Middle frontal gyrus (tissue), 1 donor: ENCODE measurements around the gene HIPK2.
A peak's percentile ranks its signal among the peaks of the same experiment; 100 is the strongest.

ENCODE experiments used
- DNase-seq: peaks from one replicate; pipeline ENCODE4 v3.0.0-alpha.2; 2015; ENCODE audit warnings: low spot score; ENCODE audit errors: extremely low spot score

HIPK2 gene

GRCh38 chr7:139752604-139753003, 25.2 kb downstream of the HIPK2 start:
- no peak for DNase-seq

- DNase-seq = no peak
Measured at GRCh38 chr7:139752148-139752547, 25.6 kb downstream of the HIPK2 start.

DNA sequence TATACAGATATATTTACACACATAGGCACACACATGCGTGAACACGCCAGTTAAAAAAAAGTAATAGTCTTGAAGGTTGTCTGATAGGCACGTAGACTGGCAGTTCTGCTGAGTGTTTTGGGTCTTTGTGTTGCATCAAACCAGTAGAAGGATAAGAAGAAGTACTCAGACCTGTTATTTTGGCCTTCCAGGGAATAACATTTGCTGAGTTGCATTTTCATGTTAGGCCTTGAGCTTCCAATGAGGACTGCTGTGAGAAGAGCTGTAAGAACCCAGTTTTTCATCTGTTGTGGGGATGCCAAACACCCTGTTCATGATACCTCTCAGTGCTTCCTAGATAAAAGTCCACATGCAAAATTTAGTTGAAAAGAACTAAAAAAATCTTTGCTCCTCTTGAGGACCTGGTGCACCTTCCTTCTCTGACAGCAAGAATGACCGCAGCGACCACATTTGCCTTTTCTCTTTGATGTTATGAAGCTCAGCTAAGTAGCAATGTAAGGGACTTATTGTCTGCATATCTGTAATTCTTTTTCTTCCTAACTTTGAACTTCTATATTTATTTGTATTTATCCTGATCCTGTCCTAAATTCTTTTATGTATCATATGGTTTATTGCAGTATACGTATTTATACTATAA, 27.2 kb downstream of the HIPK2 start:
- no peak for DNase-seq

DNA sequence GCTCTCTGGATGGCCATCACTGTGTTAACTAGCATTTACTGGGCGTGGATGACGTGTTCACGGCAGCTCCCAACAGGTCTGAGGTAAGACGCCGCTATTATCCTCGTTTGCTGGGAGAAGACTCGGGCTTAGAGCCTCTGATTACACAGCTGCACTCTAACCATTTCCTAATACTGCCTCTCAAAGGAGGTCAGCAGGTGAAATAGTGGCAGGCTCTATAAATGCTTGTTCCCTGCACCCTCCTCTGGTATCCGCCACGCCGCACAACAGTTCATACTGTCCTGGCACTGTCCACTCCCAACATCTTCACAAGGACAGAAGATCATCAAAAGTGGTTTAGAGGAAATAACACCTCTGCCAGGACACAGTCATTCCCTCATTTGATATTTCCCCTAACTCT, 28.3 kb downstream of the HIPK2 start:
- DNase-seq = no peak

GRCh38 chr7:139748941-139749340, 28.9 kb downstream of the HIPK2 start:
- DNase-seq = no peak

DNA sequence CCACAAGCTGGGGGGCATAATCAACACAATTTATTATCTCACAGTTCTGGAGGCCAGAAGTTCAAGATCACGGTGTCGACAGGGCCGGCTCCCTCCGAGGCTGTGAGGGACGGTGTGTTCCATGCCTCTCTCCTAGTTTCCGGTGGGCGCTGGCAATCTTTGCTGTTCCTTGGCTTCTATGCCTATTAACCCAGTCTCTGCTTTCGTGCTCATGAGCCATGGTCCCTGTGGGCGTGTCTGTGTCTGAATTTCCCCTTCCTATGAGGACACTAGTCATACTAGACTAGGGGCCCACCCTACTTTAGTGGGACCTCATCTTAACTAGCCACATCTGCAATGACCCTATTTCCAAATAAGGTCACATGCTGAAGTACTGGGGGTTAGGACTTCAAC, 29.4 kb downstream of the HIPK2 start:
- no peak for DNase-seq

DNA sequence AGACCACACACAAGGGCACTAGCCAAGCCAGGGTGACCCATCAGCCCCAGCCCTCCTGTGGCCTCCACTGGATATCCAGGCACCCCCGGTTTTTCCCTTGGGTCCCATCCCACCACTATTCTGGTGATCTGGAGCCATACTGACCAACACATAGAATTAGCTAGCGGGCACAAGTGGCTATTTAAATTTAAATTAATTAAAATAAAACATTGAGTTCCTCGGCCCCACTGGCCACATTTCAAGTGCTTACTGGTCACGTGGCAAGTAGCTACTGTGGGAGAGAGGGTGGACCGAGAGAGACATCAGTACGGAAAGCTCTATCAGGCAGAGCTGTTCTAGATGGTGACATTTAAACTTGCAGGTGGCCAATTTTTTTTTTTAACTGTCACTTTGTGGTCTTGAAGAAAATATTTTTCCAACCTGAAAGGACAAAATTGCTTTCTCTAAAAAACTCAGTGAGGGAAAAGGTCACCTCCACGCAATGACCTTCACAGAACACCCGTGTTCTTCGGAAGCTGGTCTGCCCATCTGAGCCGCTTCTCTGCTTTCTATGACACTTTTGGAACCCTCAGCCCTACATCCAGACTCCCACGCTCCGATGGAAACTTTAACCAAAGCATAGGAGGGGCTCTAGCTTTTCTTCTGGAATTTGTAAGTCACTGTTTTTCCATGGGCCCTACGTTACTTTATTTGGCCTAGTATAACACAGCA, 30.0 kb downstream of the HIPK2 start:
- no peak for DNase-seq

DNA sequence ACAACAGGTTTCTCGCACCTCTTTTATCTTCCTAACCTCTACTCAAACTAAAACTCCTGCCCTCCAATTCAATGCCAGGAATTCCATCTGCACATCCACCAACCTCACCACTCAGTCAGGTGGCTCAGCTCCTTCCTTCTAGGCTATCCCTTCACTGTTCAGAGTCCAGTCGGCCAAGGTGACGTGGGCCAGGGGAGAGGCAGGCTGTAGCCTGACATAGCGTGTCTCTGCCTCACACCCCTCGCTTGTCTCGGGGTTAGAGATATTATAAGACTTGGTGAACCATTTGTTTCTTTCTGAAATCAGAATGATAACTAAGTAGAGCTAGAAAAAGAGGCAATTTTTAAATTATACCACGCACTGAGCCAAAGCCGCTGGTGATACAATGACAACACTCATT, 31.1 kb downstream of the HIPK2 start:
- DNase-seq = no peak

- no peak for DNase-seq
Measured at GRCh38 chr7:139745678-139746143, 32.1 kb downstream of the HIPK2 start.

- DNase-seq = no peak
Measured at GRCh38 chr7:139744768-139745677, 32.8 kb downstream of the HIPK2 start.

GRCh38 chr7:139743967-139744767, 33.6 kb downstream of the HIPK2 start:
- no peak for DNase-seq

DNA sequence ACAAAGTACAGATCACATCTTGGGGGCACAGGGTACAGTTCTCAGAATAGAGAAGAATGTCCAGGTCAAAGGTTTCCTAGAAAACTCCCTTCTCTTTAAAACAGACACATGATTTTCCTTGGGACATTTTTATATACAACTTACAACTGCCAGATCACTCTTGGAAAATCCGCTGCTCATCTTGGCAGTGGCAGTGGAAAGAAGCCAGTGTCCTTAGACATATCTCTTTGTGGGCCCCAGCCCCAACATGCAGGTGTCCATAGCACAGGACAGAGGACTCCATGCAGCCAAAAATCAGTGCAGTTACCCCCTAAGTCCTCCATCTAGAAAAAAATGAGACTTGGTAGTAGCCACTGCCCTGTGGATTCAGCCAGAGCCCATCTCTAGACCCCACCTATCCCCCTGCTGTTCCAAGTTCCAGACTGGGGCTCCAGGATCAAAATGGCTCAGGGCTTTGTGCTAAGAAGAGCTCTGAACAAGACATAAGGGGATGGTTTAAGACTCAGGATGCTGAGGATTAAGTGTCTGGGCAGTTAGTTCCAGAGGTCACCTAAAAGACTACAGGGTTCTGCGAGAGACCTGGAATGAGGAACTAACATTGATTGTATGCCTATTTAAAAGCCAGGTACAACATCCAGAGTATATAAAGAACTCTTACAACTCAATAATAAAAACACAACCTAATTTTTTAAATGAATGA, 34.4 kb downstream of the HIPK2 start:
- no peak for DNase-seq

DNA sequence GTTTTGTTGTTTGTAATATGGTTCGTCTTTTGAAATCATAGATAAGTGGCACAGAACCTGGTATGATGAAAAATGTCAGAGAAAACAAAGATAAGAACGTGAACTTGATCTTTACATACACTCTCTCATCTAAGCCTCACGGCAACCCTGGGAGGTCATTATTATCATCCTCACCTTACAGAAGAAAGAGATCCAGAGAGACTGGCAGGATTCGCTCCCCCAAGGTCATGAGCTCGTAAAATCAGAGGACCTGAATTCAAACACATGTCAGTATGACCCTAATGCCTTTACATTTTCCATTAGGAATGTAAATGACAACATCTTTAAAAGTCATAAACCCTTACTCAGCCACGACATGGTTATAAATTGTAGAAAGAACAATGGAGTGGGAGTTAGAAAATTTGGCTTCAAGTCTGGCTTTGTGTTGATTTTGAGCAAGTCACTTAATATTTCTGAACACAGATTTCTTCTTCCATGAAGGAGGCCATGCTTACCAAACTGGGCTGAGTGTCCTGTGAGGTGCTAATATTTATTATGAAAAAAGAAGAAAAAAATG, 35.9 kb downstream of the HIPK2 start:
- DNase-seq = no peak

DNA sequence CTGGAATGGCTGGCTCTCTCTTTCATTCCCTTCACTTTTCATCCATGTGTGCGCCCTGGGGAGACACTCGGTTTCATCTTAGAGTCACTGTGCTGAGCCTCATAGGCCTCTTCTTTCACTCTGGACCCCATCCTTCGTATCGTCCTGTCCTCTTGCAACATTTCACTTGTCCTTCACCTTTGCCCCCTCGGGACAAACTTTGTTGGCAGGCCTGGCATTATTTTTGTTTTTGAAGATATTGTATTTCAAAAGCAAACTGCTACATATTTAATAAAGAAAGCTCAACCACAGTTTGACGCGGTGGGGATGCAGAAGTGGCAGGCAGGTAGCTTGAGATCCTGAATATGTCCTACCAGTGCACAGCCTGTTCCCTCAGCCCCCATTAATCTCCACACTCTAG, 36.6 kb downstream of the HIPK2 start:
- no peak for DNase-seq

- peak; percentile 36 for DNase-seq
Measured at GRCh38 chr7:139739863-139740597, 37.8 kb downstream of the HIPK2 start.

- DNase-seq = no peak
Measured at GRCh38 chr7:139738772-139739171, 39.0 kb downstream of the HIPK2 start.

GRCh38 chr7:139738101-139738489, 39.7 kb downstream of the HIPK2 start:
- no peak for DNase-seq

DNA sequence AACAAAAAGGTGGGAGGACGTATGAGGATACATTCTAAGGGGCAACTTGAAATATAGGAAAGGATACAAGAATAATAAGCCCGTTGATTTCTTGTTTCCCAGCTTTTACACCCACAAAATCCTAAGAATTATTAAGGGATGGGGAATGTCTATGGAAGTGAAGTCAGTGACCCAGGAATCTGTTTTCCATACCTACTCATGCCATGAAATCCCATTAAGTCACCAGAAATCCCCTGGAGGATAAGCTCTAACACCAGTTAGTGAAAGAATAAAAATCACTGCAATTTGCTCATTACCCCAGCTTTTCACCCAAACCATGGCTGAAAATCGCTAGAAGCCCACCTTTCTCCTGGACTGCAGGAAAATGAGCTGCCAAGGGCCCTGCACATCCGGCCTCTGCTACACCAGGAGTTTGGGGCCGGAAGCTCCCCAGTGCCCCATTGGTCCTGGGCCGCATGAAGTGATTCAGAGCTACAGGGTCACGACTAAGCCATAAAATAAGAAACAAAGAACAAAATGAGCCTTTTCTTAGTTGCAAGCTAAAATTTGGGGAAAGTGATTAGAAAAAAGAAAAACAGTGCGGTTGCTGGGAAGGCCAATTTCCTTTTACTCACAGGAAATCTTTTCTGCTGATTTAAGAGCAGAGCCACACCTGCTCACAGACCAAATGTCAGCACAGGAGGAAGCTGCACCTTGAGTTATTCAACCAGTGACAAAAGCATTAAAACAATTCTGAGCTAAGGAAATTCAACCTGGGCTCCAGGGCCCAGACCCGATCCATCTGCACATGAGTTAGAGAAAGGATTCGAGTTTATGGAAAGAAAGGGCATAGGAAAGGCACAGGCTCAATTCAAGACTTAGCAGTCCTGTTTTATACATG, 40.3 kb downstream of the HIPK2 start:
- DNase-seq = no peak
